GM21619 (cell line): Measurements from ENCODE around the gene GSN.
A peak's percentile ranks its signal among the peaks of the same experiment; 100 is the strongest.

Experiments used
- ATAC-seq: cut with Tn5 transposase; IDR thresholded peaks from one replicate; pipeline ENCODE4 v1.9.1; 2021; ENCODE audit not compliant: unreplicated experiment

GSN gene

DNA sequence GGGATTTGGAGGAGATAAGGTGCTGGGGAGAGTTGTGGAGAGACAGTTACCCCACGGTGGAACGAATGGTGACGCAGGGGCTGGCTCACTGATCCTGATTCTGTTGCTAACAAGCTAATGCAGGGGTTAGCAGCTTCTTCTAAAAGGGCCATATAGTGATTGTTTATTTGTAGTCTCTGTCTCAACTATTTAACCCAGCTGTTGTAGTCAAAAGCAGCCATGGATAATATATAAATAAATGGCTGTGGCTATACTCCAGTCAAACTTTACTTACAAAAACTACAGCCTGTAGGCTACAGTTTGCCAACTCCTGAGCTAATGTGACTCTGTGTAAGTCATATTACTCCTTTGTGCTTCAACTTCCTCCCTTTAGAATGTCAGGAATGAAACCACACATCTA is 80.3 kb downstream of the GSN start:
- ATAC-seq, result no peak

DNA sequence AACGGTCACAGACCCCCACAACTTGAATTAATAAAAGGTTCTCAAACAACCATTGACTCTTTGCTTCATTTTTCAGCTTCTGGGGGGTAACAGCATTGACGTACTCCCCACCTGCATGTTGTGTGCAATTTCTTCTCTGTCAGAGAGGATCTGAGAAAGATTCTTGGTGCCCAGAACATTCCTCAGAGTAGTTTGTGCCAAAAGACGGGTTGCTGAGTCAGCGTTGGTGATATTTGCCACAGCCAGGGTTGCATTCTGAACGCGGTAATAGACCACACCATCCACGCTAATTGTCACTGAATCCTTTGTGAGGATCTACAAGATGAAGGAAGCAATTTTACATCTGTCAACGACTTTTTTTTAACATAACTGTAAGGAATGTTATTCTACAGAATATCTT is 81.0 kb downstream of the GSN start:
- ATAC-seq, result no peak

DNA sequence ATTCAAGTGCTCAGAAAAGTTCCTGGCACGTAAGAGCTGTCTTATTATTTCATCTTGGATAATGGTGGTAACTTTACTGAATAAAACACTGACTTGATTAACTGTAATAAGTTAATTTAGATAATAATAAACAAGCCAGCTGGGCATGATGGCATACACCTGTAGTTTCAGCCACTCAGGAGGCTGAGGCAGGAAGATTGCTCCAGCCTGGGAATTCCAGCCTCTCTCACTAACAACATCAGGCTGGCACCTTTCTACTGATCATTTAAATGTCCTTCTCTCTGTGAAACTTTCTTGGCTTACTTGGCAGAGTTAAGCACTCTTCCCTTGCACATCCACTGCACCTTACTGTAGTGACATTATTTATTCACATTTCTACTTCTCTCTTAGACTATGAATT is 82.1 kb downstream of the GSN start:
- ATAC-seq, result no peak

DNA sequence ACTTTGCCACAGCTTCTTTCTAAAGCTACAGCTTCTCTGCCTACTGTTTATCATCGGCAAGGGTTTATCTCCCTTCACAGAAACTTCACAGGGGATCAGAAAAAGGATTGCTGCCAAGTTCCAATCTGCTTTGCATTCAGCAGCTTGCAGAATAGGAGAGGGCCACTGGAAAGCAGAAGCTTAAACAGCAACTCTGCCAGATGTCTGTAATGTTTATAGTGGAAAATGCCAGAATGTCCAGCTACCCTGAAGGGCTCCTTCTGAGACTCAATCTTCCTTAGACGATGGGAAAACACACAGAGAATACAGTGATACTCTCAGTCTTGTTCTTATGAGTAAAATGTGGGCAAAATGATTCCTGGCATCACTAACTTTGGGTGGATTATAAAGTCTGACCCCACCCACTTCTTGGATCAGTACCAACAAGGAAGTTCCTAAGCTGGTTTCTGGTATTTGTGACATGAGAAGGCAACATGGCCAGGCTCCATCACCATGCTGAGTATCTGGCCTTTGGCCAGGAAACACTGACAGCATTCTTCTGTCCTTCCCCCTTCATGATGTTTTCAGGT is 83.1 kb downstream of the GSN start:
- ATAC-seq, result no peak

DNA sequence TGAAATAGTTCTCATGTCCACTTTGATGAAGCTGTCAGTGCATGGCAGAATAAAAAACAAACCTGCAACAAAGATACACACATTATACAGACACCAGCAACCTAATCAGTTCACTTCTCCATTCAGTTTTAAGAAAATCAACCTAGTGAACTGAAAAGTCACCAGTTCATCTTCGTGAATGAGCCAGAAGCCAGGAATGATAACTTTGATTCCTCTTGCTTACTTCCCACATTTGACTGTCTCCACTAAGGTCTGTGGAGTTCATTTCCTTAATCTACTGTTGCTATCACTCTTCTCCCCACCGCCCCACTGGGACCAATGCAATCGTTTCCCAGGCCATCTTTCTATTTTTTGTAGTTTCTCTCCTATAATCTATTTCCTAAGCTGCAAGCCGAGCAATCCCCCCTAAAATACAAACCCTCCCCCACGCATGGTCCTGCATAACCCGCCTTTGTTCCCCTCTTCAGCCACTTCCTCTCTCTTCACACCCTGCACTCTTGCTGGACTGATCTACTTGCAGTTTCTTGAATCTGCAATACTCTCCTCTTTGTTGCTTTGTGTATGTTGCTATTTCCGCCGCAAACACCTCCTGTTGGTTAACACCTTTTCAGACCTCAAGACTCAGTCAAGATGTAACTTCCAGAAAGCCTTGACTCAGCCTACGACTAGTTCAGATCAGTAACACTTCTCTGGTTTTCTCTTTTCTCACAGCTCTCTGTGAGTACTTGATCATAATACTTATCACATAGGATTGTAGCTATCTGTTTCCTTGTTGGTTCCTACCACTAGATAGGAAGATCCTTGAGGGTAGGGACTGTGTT is 85.5 kb downstream of the GSN start:
- ATAC-seq, result peak; percentile 98

DNA sequence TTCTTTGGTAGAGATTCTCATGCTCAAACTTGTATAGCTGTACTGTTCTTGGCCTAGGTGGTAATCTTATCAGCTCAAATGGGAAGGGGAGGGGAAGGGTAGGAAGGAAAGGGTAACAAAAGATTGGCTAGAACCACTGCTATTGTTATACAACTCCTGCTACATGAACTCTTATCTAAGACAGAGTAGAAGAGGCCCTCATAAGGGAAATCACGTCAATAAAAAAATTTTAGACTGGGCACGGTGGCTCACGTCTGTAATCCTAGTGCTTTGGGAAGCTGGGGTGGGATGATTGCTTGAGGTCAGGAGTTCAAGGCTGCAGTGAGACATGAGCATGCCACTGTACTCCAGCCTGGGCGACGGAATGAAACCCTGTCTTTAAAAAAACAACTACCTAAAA is 86.2 kb downstream of the GSN start:
- no peak for ATAC-seq

DNA sequence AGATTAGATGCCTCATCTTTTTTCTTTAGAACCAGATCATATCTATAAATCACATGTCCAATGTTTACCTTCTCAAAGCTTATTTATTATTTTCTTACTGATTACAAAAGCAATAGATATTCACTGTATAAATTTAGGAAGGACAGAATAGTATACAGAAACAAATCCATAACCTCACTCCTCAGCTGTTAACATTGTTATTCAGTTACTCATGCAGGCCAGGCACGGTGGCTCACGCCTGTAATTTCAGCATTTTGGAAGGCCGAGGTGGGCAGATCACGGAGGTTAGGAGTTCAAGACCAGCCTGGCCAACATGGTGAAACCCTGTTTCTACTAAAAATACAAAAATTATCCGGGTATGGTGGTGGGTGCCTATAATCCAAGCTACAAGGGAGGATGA is 86.8 kb downstream of the GSN start:
- no peak for ATAC-seq

DNA sequence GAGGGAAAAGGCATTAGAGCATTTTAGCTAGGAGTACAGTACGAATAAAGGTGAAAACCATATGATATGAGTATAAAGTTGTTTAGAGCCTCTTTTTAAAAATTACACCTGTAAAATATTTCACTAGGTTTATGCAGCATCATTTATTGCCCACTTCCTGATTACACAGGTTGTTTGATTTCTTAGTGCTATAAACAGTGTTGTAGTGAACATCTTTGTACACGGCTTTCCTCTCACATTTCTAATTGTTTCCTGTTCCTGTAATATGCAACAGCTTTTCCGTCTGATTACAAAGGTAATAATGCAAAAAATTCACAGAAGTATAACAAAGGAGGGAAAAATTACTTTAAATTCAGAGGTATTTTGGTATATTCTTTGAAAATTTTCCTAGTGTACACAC is 89.0 kb downstream of the GSN start:
- ATAC-seq, result no peak

DNA sequence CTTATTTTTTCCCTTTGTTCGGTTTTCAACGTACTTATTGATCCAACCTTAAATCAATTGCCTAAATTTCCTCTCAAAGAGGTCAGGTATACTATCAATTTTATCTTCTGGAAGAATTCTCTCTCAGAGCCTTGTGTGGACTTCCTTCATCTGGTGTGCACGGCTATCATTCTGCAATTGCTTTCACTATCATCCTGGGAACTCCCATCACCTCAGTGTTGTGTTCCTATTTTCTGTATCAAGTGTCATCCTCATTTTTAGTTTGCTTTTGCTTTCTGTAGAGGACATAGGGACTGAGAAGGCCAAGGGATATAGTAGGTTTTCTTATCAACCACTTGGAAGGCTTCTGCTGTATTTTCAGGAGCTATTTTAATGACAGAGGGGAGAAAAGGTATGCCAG is 90.8 kb downstream of the GSN start:
- no peak for ATAC-seq

DNA sequence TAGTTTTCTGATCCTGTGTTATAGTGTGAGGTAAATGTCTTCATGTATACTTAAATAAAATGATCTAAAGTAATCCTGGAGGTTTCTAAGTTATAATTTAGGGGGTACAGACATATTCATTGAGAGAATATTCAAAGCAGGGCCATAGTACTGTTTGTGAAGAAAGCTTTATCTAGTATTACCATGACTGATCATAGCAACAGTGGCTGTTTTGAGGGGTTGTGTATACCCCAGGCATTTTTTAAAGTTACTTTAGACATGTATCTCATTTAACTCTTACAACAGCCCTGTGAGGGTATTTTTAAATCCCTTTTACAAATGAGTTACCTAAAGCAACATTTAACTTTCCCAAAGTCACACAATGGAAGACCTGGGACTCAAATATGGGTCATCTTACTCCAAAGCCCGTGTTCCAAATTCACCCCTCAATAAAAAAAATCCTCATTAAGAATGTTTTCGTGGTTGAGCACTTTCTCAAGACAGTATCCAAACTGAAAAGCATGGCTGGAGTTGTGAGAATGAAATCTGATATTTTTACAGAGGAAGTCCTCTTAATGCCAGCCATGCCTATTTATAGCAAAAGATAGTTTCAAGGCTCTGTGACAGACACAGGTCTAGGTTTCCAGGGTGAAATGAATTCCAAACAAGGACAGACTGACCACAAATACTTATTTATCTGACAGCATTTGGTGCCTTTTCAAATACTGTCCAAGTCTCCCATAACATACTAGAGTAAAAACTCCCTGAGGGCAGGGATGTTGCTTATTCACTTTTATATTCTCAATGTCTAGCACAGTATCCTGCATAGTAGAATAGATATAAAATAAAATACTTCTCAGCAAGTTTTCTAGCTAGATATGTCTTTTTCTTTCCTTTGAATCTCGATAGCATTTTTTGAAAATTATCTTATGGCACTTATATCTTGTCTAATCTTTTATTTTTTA is 91.7 kb downstream of the GSN start:
- no peak for ATAC-seq

DNA sequence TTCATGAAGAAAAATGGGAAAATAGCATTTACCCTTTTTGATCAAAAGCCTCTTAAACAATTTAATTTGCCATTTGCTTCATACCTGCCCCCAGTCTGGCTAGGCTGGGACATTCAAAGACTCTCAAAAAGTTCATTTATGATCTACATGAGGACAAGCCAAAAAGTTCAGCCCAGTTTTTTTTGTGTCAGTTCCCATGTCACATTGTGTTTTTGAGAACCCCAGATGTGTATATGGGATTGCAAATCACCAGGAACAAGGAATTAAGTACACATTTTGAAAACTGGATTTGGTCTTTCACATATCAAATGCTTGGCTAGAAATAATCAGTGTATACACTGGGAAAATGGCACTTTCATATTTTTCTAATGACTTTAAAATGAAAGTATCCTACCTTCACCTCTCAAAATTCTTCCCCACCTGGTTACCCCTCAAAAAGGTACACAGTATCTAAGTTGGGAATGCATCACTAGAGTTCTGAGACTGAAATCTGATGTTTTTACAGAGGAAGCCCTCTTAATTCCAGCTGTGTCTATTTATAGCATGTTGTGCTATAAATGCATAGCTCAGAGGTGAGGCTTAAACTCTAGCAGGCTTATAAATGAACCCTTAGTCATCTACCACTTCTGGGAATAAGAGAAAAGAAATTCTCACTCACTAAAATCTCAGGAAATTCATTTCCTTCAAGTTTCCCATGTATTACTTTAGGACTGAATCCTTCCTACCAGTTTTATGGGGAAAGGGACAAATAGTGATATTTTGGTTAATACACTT is 92.8 kb downstream of the GSN start:
- ATAC-seq, result no peak

DNA sequence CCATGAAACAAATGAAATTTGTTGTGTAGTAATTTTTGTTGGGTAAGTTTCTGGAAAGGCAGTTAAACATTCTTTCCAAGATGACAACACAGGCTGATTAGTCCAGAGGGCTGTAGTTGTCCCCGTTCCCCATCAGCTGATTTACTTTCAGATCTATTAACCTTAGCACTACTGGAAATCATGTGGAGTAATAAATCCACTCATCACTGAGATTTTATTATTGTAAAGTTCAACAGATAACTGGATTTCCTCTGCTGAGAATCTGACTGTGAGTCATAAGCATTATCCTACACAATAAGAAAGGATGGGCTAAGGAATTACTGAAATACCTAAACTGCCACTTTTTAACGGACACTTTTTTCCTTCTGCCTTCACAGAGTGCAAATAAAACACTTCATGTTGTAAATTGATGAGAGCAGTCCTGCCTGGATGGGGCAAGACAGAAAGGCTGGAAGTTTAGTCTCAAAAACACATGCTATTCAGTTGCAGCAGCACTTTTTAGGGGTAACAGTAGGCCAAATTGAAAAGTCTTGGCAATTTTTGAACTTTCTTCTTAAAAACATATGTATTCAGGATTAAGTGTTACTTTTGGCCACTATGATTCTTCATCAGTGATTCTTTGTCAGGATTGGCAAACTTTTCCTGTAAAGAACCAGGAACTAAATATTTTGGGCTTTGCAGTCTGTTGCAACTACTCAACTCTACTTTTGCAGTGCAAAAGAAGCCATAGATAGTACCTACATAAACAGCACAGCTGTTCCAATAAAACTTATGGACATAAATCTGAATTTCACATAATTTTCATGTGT is 95.1 kb downstream of the GSN start:
- no peak for ATAC-seq

DNA sequence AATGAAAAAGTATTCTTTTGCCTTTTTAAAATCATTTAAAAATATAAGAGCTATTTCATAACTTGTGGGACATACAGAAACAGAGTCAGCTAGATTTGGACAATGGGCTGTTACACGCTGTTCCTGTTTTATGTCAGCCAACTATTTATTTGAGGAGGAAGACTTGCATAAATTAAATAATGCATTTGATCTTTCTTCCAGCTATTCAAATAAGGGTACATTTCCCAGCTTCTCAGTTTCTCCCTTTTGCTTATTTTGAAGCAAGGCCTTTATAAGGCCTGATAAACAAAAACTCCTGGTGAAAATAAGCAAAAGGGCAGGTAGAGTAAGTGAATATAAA is 95.6 kb downstream of the GSN start:
- ATAC-seq, result no peak

DNA sequence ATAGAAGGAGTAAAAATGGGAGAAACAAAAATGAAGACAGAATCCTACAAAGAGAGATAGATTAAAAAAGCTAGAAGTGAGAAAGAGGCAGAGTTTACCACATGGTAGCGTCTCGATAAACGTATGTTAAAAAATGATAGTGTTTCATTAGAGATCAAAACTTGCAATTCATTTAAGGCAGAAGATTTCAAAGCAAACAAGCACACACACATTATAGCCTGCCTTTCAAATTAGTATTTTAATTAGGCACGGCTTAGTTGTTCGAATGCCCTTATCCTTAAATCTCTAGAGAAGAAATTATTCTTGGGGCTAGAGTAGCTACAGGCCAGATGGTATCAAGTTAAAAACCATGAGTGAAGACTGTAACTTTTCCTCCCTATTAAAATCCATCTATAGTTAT is 96.1 kb downstream of the GSN start:
- ATAC-seq, result no peak

DNA sequence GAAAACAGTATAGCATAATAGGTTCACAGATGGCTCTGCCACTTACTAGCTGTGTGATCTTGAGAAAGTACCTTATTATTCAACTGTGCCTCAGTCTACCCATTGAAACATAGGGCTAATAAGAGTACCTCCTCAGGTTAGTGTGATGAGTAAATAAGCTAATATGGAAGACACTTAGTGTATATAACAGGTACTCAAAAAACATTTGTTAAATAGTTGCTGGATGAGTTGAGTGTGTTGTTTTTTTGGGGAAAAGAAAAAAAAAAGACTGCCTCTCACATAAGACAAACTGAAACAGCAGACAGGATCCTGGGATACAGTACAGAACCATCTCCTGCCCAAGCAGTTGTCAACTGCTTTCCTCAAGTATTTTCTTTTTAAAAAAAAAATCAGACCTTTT is 96.9 kb downstream of the GSN start:
- ATAC-seq, result no peak

DNA sequence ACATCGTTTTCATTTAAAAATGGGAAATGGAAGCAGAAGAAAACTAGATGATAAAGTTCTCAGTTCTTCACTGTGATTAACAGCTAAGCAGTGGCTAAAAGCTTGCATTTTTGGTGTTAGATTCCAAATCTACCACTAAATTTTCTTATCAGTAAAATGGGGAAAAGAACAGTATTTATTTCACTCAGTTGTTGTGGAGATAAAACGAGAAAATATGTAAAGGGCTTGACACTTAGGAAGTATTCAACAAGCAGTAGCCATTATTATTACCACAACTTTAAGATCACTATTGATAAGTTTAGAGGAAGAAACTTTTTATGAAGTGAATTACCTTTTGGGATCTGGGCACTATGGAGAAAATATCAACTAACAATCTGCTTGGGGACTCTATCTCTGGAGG is 97.6 kb downstream of the GSN start:
- no peak for ATAC-seq

DNA sequence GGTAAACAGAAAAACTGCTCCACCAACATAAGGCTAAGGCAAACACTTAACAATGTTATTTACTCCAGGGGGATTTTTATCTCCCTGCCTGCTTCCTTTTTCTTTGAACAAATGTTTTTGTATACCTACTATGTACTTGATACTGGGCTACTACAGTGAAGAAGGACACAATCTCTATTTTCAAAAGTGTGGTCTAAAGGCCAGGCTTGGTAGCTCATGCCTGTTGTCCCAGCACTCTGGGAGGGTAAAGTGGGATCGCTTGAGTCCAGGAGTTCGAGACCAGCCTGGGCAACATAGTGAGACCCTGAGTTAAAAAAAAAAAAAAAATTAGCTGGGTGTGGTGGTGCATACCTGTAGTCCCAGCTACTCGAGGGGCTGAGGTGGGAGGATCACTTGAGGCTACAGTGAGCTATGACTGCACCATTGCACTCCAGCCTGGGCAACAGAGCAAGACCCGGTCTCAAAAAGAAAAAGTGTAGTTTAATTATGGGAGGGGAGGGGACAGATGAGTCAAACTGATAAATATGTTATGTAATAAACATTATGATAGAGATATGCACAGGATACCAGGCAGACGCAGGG is 98.7 kb downstream of the GSN start:
- ATAC-seq, result no peak

DNA sequence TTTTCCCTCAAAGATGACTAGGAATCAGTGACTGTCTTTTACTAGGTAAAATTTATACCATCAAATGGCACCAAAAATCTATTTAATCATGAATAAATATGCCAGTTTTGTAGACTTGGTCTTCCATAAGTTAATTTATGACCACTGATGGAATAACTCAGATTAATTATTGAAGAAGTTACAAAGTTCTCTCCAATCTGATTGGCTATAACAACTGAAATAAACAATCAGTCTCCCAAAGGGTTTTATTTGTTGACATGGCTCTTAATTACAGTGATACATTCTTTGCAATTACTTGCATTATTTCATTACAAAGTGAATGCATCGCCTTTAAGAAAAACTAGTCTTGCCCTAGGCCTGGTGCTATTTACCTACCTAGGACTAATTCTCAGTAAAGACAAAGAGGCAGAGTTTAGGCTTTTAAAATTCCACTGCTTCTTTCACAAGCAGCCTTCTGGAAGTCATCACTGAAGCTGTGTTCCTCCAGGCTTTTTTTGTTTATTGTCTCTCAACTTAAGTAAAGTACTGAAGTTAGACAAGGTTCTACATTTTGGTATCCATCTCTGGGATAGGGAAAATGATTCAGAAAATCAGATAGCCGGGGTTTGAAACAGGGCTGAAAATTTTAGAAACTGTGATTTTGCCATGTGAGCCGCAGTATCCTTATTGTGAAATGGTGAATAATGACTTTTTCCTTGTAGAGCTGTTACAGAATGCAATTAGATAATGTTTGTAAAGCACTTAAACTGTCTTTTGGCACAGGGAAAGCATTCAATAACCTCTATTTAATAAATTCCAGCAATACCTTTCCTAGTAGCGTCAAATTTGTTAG is 99.6 kb downstream of the GSN start:
- no peak for ATAC-seq

DNA sequence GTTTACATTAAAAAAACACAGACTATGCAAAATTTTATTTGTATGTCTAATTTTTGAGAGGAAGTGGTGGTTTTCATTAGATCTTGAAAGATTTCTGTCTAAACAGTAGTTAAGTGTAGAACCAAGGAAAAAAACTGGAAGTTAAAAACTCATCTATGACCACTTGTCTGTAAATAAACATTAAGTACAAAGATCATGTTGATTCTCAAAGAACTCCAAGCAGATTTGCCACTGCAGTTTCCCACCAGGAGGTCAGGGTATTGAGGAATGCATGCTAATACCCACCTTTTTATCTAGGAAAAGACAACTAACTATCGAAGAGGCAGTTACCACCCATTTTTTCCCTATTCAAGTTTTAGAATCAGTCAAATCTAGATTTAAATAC is 100.2 kb downstream of the GSN start:
- no peak for ATAC-seq
